HEK293 (cell line): ENCODE results near the gene PRRT1.

Experiments used
- BCL11B ChIP-seq: fragments of 450-650 bp; formaldehyde crosslinking; IDR thresholded peaks from 2 replicates; pipeline ENCODE4 v1.5.1; 2016; ENCODE audit warnings: low read depth, missing biosample characterization, missing genetic modification characterization
- FEZF1 ChIP-seq: fragments of 450-650 bp; formaldehyde crosslinking; IDR thresholded peaks from 2 replicates; pipeline ENCODE4 v1.5.1; 2016; ENCODE audit warnings: missing biosample characterization, missing genetic modification characterization
- GLIS1 ChIP-seq: fragments of 450-650 bp; formaldehyde crosslinking; IDR thresholded peaks from 2 replicates; pipeline ENCODE4 v1.5.1; 2016; ENCODE audit warnings: missing biosample characterization, missing genetic modification characterization
- KLF10 ChIP-seq: fragments of 450-650 bp; IDR thresholded peaks from 2 replicates; pipeline ENCODE4 v1.5.1; 2018; ENCODE audit warnings: missing biosample characterization, mild to moderate bottlenecking, missing genetic modification characterization
- KLF9 ChIP-seq: fragments of 450-650 bp; formaldehyde crosslinking; IDR thresholded peaks from 2 replicates; pipeline ENCODE4 v1.5.1; 2016; ENCODE audit warnings: missing biosample characterization, missing genetic modification characterization, low read depth
- RBAK ChIP-seq: fragments of 450-650 bp; formaldehyde crosslinking; IDR thresholded peaks from 2 replicates; pipeline ENCODE4 v1.5.1; 2016; ENCODE audit warnings: missing biosample characterization, missing genetic modification characterization
- ZBTB17 ChIP-seq: fragments of 450-650 bp; formaldehyde crosslinking; IDR thresholded peaks from 2 replicates; pipeline ENCODE4 v1.5.1; 2016; ENCODE audit warnings: missing biosample characterization, missing genetic modification characterization
- ZBTB49 ChIP-seq: fragments of 450-650 bp; formaldehyde crosslinking; IDR thresholded peaks from 2 replicates; pipeline ENCODE4 v1.5.1; 2016; ENCODE audit warnings: missing biosample characterization, missing genetic modification characterization, low read depth
- ZNF112 ChIP-seq: fragments of 450-650 bp; formaldehyde crosslinking; IDR thresholded peaks from 2 replicates; pipeline ENCODE4 v1.5.0; 2017; ENCODE audit warnings: missing biosample characterization, missing genetic modification characterization
- ZNF223 ChIP-seq: fragments of 450-650 bp; formaldehyde crosslinking; IDR thresholded peaks from 2 replicates; pipeline ENCODE4 v1.5.1; 2016; ENCODE audit warnings: missing biosample characterization, missing genetic modification characterization
- ZNF23 ChIP-seq: fragments of 450-650 bp; formaldehyde crosslinking; IDR thresholded peaks from 2 replicates; pipeline ENCODE4 v1.5.1; 2016; ENCODE audit warnings: missing biosample characterization, missing genetic modification characterization, borderline replicate concordance
- ZNF324 ChIP-seq: fragments of 450-650 bp; formaldehyde crosslinking; IDR thresholded peaks from 2 replicates; pipeline ENCODE4 v1.5.1; 2016; ENCODE audit warnings: missing biosample characterization, missing genetic modification characterization
- ZNF350 ChIP-seq: fragments of 450-650 bp; formaldehyde crosslinking; IDR thresholded peaks from 2 replicates; pipeline ENCODE4 v1.5.0; 2017; ENCODE audit warnings: missing biosample characterization, mild to moderate bottlenecking, missing genetic modification characterization
- ZNF394 ChIP-seq: fragments of 450-650 bp; formaldehyde crosslinking; IDR thresholded peaks from 2 replicates; pipeline ENCODE4 v1.5.1; 2016; ENCODE audit warnings: missing biosample characterization, missing genetic modification characterization, mild to moderate bottlenecking, moderate library complexity, borderline replicate concordance
- ZNF473 ChIP-seq: fragments of 450-650 bp; formaldehyde crosslinking; IDR thresholded peaks from 2 replicates; pipeline ENCODE4 v1.5.1; 2017; ENCODE audit warnings: missing biosample characterization, missing genetic modification characterization
- ZNF501 ChIP-seq: fragments of 450-650 bp; formaldehyde crosslinking; IDR thresholded peaks from 2 replicates; pipeline ENCODE4 v1.5.1; 2016; ENCODE audit warnings: missing biosample characterization, missing genetic modification characterization
- ZNF514 ChIP-seq: fragments of 450-650 bp; formaldehyde crosslinking; IDR thresholded peaks from 2 replicates; pipeline ENCODE4 v1.5.1; 2016; ENCODE audit warnings: missing biosample characterization, missing genetic modification characterization
- ZNF561 ChIP-seq: fragments of 450-650 bp; IDR thresholded peaks from 2 replicates; pipeline ENCODE4 v1.5.1; 2018; ENCODE audit warnings: missing biosample characterization, missing genetic modification characterization, borderline replicate concordance
- ZNF660 ChIP-seq: fragments of 450-650 bp; IDR thresholded peaks from 2 replicates; pipeline ENCODE4 v1.5.1; 2018; ENCODE audit warnings: missing biosample characterization, mild to moderate bottlenecking, missing genetic modification characterization
- ZNF670 ChIP-seq: fragments of 450-650 bp; formaldehyde crosslinking; IDR thresholded peaks from 2 replicates; pipeline ENCODE4 v1.5.1; 2016; ENCODE audit warnings: missing biosample characterization, missing genetic modification characterization, low read depth
- ZNF677 ChIP-seq: fragments of 450-650 bp; IDR thresholded peaks from 2 replicates; pipeline ENCODE4 v1.5.0; 2018; ENCODE audit warnings: missing biosample characterization, mild to moderate bottlenecking, missing genetic modification characterization, moderate library complexity
- ZNF701 ChIP-seq: fragments of 450-650 bp; formaldehyde crosslinking; IDR thresholded peaks from 2 replicates; pipeline ENCODE4 v1.5.1; 2016; ENCODE audit warnings: missing biosample characterization, missing genetic modification characterization
- ZNF768 ChIP-seq: fragments of 450-650 bp; formaldehyde crosslinking; IDR thresholded peaks from 2 replicates; pipeline ENCODE4 v1.5.1; 2018; ENCODE audit warnings: missing biosample characterization, mild to moderate bottlenecking, missing genetic modification characterization
- ZNF776 ChIP-seq: fragments of 450-650 bp; formaldehyde crosslinking; IDR thresholded peaks from 2 replicates; pipeline ENCODE4 v1.5.0; 2017; ENCODE audit warnings: missing biosample characterization, missing genetic modification characterization, borderline replicate concordance
- ZNF785 ChIP-seq: fragments of 450-650 bp; formaldehyde crosslinking; IDR thresholded peaks from 2 replicates; pipeline ENCODE4 v1.5.1; 2016; ENCODE audit warnings: missing biosample characterization, missing genetic modification characterization
- ZNF837 ChIP-seq: fragments of 450-650 bp; formaldehyde crosslinking; IDR thresholded peaks from 2 replicates; pipeline ENCODE4 v1.5.1; 2016; ENCODE audit warnings: missing biosample characterization, missing genetic modification characterization
- ZSCAN5A ChIP-seq: fragments of 450-650 bp; formaldehyde crosslinking; IDR thresholded peaks from 2 replicates; pipeline ENCODE4 v1.5.1; 2016; ENCODE audit warnings: missing biosample characterization, missing genetic modification characterization
- ZXDB ChIP-seq: fragments of 450-650 bp; formaldehyde crosslinking; IDR thresholded peaks from 2 replicates; pipeline ENCODE4 v1.5.1; 2016; ENCODE audit warnings: missing biosample characterization, missing genetic modification characterization
- TF ChIP-seq, protein P1 (sequence below): fragments of 450-650 bp; formaldehyde crosslinking; IDR thresholded peaks from 2 replicates; pipeline ENCODE4 v1.5.1; 2016; ENCODE audit warnings: missing biosample characterization, missing genetic modification characterization
- TF ChIP-seq, protein P2 (sequence below): fragments of 450-650 bp; formaldehyde crosslinking; conservative IDR thresholded peaks from 2 replicates; pipeline ENCODE4 v1.5.1; 2016; ENCODE audit warnings: low read depth, missing biosample characterization, missing genetic modification characterization
- TF ChIP-seq, protein P3 (sequence below): fragments of 450-650 bp; formaldehyde crosslinking; IDR thresholded peaks from 2 replicates; pipeline ENCODE4 v1.5.1; 2016; ENCODE audit warnings: missing biosample characterization, missing genetic modification characterization

The PRRT1 gene

DNA sequence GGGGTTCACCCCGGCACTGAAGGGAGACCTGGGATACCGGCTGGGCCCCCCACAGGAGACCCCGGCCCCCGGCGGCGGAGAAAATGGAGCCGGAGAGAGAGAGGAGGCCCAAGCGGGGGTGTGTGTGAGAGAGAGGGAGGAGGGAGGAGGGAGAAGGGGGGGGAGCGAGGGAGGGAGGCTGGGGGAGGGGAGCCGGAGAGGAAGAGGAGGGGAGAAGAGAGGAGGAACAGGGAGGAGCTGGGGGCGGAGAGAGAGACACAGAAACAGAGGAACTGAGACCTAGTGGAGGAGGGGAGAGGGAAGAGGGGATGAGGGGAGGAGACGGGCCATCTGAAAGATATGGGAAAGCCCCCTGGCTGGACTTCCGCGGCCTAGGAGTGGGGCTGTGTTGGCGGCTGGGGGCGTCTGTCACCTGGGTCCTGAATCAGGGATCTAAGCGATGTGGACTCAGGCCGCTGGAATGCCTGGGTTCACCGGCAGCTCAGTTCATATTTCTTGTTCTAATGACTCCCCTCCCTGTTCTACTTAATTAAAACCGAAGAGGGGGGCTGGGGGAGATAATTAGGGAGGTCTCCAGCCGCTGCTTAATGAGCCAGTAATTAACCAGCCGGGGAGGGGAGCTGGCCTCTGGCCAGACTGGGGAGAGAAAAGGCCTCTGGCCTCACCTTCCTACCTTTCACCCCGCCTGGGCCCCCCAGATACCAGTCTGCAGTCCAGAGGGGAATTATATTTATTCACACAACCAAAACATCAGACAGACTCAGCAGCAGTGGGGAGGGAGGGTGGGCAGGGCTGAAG lies 38.5 kb upstream of the PRRT1 start, which contains the start of gene PBX2 (continued):
- TF ChIP-seq KLF9 (tag by site-specific recombination) (peak; percentile 87), ZNF768 (tag by site-specific recombination) (no peak), ZBTB49 (no peak), FEZF1 (tag by site-specific recombination) (no peak), ZNF112 (no peak), ZNF473 (no peak), ZNF776 (tag by site-specific recombination) (no peak), ZNF514 (no peak), ZBTB17 (tag by site-specific recombination) (peak; percentile 74), ZNF837 (tag by site-specific recombination) (no peak), GLIS1 (tag by site-specific recombination) (peak; percentile 67), ZNF677 (tag by site-specific recombination) (no peak), ZNF701 (tag by site-specific recombination) (no peak), RBAK (tag by site-specific recombination) (no peak), ZXDB (tag by site-specific recombination) (peak; percentile 77), ZNF394 (tag by site-specific recombination) (peak; percentile 97), ZNF785 (tag by site-specific recombination) (no peak), KLF10 (peak; percentile 76; the same call in 1 of the 2 replicates), ZNF223 (tag by site-specific recombination) (no peak), ZNF660 (tag by site-specific recombination) (no peak), ZNF561 (tag by site-specific recombination) (0 out of 2 replicates have a peak, but pooled peaks have one; percentile 37), ZNF350 (no peak), ZNF670 (no peak), BCL11B (peak; percentile 25; the same call in 1 of the 2 replicates), ZSCAN5A (no peak), ZNF23 (tag by site-specific recombination) (no peak), ZNF324 (peak; percentile 76), ZNF501 (tag by site-specific recombination) (no peak)
- TF ChIP-seq, protein P1, sequence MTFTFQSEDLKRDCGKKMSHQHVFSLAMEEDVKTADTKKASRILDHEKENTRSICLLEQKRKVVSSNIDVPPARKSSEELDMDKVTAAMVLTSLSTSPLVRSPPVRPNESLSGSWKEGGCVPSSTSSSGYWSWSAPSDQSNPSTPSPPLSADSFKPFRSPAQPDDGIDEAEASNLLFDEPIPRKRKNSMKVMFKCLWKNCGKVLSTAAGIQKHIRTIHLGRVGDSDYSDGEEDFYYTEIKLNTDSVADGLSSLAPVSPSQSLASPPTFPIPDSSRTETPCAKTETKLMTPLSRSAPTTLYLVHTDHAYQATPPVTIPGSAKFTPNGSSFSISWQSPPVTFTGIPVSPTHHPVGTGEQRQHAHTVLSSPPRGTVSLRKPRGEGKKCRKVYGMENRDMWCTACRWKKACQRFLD, result no peak
- TF ChIP-seq, protein P2, sequence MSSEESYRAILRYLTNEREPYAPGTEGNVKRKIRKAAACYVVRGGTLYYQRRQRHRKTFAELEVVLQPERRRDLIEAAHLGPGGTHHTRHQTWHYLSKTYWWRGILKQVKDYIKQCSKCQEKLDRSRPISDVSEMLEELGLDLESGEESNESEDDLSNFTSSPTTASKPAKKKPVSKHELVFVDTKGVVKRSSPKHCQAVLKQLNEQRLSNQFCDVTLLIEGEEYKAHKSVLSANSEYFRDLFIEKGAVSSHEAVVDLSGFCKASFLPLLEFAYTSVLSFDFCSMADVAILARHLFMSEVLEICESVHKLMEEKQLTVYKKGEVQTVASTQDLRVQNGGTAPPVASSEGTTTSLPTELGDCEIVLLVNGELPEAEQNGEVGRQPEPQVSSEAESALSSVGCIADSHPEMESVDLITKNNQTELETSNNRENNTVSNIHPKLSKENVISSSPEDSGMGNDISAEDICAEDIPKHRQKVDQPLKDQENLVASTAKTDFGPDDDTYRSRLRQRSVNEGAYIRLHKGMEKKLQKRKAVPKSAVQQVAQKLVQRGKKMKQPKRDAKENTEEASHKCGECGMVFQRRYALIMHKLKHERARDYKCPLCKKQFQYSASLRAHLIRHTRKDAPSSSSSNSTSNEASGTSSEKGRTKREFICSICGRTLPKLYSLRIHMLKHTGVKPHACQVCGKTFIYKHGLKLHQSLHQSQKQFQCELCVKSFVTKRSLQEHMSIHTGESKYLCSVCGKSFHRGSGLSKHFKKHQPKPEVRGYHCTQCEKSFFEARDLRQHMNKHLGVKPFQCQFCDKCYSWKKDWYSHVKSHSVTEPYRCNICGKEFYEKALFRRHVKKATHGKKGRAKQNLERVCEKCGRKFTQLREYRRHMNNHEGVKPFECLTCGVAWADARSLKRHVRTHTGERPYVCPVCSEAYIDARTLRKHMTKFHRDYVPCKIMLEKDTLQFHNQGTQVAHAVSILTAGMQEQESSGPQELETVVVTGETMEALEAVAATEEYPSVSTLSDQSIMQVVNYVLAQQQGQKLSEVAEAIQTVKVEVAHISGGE (tag by site-specific recombination), result peak; percentile 49
- TF ChIP-seq, protein P3, sequence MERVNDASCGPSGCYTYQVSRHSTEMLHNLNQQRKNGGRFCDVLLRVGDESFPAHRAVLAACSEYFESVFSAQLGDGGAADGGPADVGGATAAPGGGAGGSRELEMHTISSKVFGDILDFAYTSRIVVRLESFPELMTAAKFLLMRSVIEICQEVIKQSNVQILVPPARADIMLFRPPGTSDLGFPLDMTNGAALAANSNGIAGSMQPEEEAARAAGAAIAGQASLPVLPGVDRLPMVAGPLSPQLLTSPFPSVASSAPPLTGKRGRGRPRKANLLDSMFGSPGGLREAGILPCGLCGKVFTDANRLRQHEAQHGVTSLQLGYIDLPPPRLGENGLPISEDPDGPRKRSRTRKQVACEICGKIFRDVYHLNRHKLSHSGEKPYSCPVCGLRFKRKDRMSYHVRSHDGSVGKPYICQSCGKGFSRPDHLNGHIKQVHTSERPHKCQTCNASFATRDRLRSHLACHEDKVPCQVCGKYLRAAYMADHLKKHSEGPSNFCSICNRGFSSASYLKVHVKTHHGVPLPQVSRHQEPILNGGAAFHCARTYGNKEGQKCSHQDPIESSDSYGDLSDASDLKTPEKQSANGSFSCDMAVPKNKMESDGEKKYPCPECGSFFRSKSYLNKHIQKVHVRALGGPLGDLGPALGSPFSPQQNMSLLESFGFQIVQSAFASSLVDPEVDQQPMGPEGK (tag by site-specific recombination), result peak; percentile 97
